Lung (tissue), 12 donors: ENCODE measurements around the gene SUGCT. TPM values are rescaled to one million over a fixed set of nuclear protein-coding genes. Genes with fewer than 3 reads are reported as not detected.

Experiments used
- ATAC-seq: fragments of 200-7000 bp; cut with Tn5 transposase; one replicate; pipeline ENCODE4 v1.9.1; 2020; ENCODE audit warnings: moderate number of reproducible peaks; ENCODE audit not compliant: insufficient read depth, low FRiP score
- DNase-seq, 3 donors: peaks; one replicate each; pipeline ENCODE4 v3.0.0-alpha.2; 2013 to 2017
- H3K27ac ChIP-seq, 2 donors: one replicate each; pipeline ENCODE4 v1.5.1; 2013; ENCODE audit warnings: mild to moderate bottlenecking in 2 of 2, moderate library complexity in 2 of 2, control low read depth in 1 of 2, inconsistent platforms in 1 of 2, low read depth in 1 of 2, low read length in 1 of 2
- H3K27me3 ChIP-seq, 3 donors: one replicate each; pipeline ENCODE4 v1.5.1; 2013; ENCODE audit warnings: low read length in 2 of 3; ENCODE audit not compliant: control insufficient read depth in 3 of 3, insufficient read depth in 3 of 3
- H3K36me3 ChIP-seq, 4 donors: one replicate each; pipeline ENCODE4 v1.5.1; 2013; ENCODE audit warnings: low read length in 4 of 4, mild to moderate bottlenecking in 1 of 4, moderate library complexity in 1 of 4; ENCODE audit not compliant: control insufficient read depth in 4 of 4, insufficient read depth in 4 of 4
- H3K4me1 ChIP-seq, 5 donors: one replicate each; pipeline ENCODE4 v1.5.1; 2013; ENCODE audit warnings: low read length in 5 of 5, mild to moderate bottlenecking in 2 of 5, moderate library complexity in 1 of 5; ENCODE audit not compliant: control insufficient read depth in 5 of 5, insufficient read depth in 5 of 5
- H3K4me3 ChIP-seq: one replicate; pipeline ENCODE4 v1.5.1; 2013; ENCODE audit warnings: mild to moderate bottlenecking, control low read depth, moderate library complexity
- H3K9ac ChIP-seq, 2 donors: one replicate each; pipeline ENCODE4 v1.5.1; 2013; ENCODE audit warnings: low read length in 2 of 2, control low read depth in 1 of 2; ENCODE audit not compliant: insufficient read depth in 1 of 2
- H3K9me3 ChIP-seq, 4 donors: one replicate each; pipeline ENCODE4 v1.5.1; 2013; ENCODE audit warnings: low read length in 3 of 4, mild to moderate bottlenecking in 1 of 4, moderate library complexity in 1 of 4; ENCODE audit not compliant: control insufficient read depth in 4 of 4, insufficient read depth in 3 of 4
- CTCF ChIP-seq: IDR thresholded peaks from 2 replicates; pipeline ENCODE4 v1.5.1; 2012; ENCODE audit warnings: mild to moderate bottlenecking; ENCODE audit errors: control extremely low read depth, extremely low read depth
- WGBS, 2 donors: extraction: QIAGEN DNeasy Blood & Tissue Kit; methylation state at CpG; one replicate each; pipeline ENCODE4 v1.1.7; 2013; 5-methylcytosine and 5-hydroxymethylcytosine counted together
- polyA plus RNA-seq, 2 donors: library from polyadenylated mRNA; stranded (reverse); fragments of 200-250 nt; gene quantifications; one replicate each; pipeline ENCODE4 v1.2.1, GENCODE V29; 2013
- total RNA-seq, 2 donors: library from RNA; depleted of rRNA in 1 of 2; stranded (reverse); fragments of >200 nt in 1 of 2; gene quantifications; one replicate each; pipeline ENCODE4 v1.2.1, GENCODE V29; 2014 to 2021
- donor health status: control.
- donor health status: control.
- donor health status: Bipolar disorder and iron deficiency.
- donor health status: healthy.
- donor health status: DM: yes; HTN: yes; CAD: no.

SUGCT gene
- total and polyA plus RNA-seq, 4 donors, result 0.23 to 4.2 (median 1.8) TPM

- H3K9ac ChIP-seq, result no peak overlapping the region
- no peak for TF ChIP-seq CTCF
- H3K4me1 ChIP-seq, result no peaks in the 10 kb centered on the region
- H3K9me3 ChIP-seq, result peaks cover 0 to 2% (median 0%) of the 10 kb centered on the region in 4 donors
- H3K4me3 ChIP-seq, result no peak overlapping the region
- no peak overlapping the region for H3K27ac ChIP-seq
- peaks cover 0 to 3% (median under 1%) of the 10 kb centered on the region in 4 donors for H3K36me3 ChIP-seq
- H3K27me3 ChIP-seq, result no peaks in the 10 kb centered on the region
- DNase-seq (no peak), ATAC-seq (no peak)
These were observed 85.7 kb downstream of the SUGCT start for GRCh38 chr7:40220421-40220911.

GRCh38 chr7:40221836-40222235, 87.0 kb downstream of the SUGCT start:
- TF ChIP-seq CTCF, result no peak
- no peaks in the 10 kb centered on the region for H3K4me1 ChIP-seq
- H3K36me3 ChIP-seq, result peaks cover 0 to 3% (median under 1%) of the 10 kb centered on the region in 4 donors
- H3K9ac ChIP-seq, result no peak overlapping the region
- no peaks in the 10 kb centered on the region for H3K27me3 ChIP-seq
- no peak for DNase-seq
- 25 to 66% methylated on average over 2 of the region's 2 CpGs for WGBS, 2 donors
- H3K27ac ChIP-seq, result no peak overlapping the region
- no peak for ATAC-seq
- H3K9me3 ChIP-seq, result peaks cover 0 to 2% (median 0%) of the 10 kb centered on the region in 4 donors
- no peak overlapping the region for H3K4me3 ChIP-seq

GRCh38 chr7:40223451-40224127, 88.8 kb downstream of the SUGCT start:
- 83 to 93% methylated on average over 2 of the region's 2 CpGs for WGBS, 2 donors
- H3K9me3 ChIP-seq, result peaks cover 0 to 2% (median 0%) of the 10 kb centered on the region in 4 donors
- TF ChIP-seq CTCF, result no peak
- H3K36me3 ChIP-seq, result no peaks in the 10 kb centered on the region
- DNase-seq, result no peak
- no peak overlapping the region for H3K9ac ChIP-seq
- H3K4me3 ChIP-seq, result no peak overlapping the region
- no peak for ATAC-seq
- no peak overlapping the region for H3K27ac ChIP-seq
- no peaks in the 10 kb centered on the region for H3K27me3 ChIP-seq
- H3K4me1 ChIP-seq, result no peaks in the 10 kb centered on the region

GRCh38 chr7:40230101-40230500, 95.3 kb downstream of the SUGCT start:
- Histone ChIP-seq H3K27me3 (no peaks in the 10 kb centered on the region), H3K4me1 (peaks cover 0 to 5% (median 0%) of the 10 kb centered on the region in 5 donors), H3K4me3 (no peak overlapping the region), H3K27ac (no peak overlapping the region), H3K9me3 (no peaks in the 10 kb centered on the region), H3K9ac (no peak overlapping the region), H3K36me3 (no peaks in the 10 kb centered on the region)
- 50 to 59% methylated on average over 4 of the region's 4 CpGs for WGBS, 2 donors
- no peak for TF ChIP-seq CTCF
- DNase-seq, result no peak
- no peak for ATAC-seq
